Vagina (tissue), 2 donors: ENCODE results near the gene USP40. TPM values are rescaled to one million over a fixed set of nuclear protein-coding genes. Genes with fewer than 3 reads are reported as not detected.
A peak's percentile ranks its signal among the peaks of the same experiment; 100 is the strongest.

Experiments
- DNase-seq, 2 donors: peaks; one replicate each; pipeline ENCODE4 v3.0.0-alpha.2; 2017; ENCODE audit errors: extremely low spot score in 2 of 2
- H3K27ac ChIP-seq: fragments of 200-600 bp; sonication (generic); one replicate; pipeline ENCODE4 v1.5.1; 2019
- H3K27me3 ChIP-seq: fragments of 200-600 bp; sonication (generic); one replicate; pipeline ENCODE4 v1.5.1; 2019
- H3K36me3 ChIP-seq, 2 donors: fragments of 200-600 bp; sonication (generic); one replicate each; pipeline ENCODE4 v1.5.1; 2017 to 2019
- H3K4me1 ChIP-seq: fragments of 200-600 bp; sonication (generic); one replicate; pipeline ENCODE4 v1.5.1; 2019
- H3K4me3 ChIP-seq, 2 donors: fragments of 200-600 bp; sonication (generic); 1 replicate in 1 of 2; 2 replicates in 1 of 2; pipeline ENCODE4 v1.5.1; 2016 to 2019
- H3K9me3 ChIP-seq: fragments of 200-600 bp; sonication (generic); one replicate; pipeline ENCODE4 v1.5.1; 2019
- CTCF ChIP-seq, 3 experiments: fragments of 450-650 bp in 2 of 3; fragments of 200-600 bp in 1 of 3; sonication (generic) in 1 of 3; IDR thresholded peaks; one replicate each; pipeline ENCODE4 v1.5.1; 2017 to 2019; ENCODE audit warnings: antibody characterized with exemption in 3 of 3, mild to moderate bottlenecking in 2 of 3, moderate library complexity in 2 of 3
- POLR2A ChIP-seq, 2 donors: fragments of 450-650 bp; IDR thresholded peaks; one replicate each; pipeline ENCODE4 v1.6.1; 2017; ENCODE audit warnings: antibody characterized with exemption in 2 of 2, mild to moderate bottlenecking in 2 of 2, moderate library complexity in 2 of 2
- POLR2AphosphoS5 ChIP-seq, 2 donors: sonication (generic); formaldehyde crosslinking; IDR thresholded peaks; one replicate each; pipeline ENCODE4 v1.9.0; 2017; ENCODE audit warnings: antibody characterized with exemption in 2 of 2, mild to moderate bottlenecking in 2 of 2, low read depth in 1 of 2; ENCODE audit not compliant: insufficient read depth in 1 of 2
- intact Hi-C: fragments of 100-400 bp; cut with DNase I; formaldehyde crosslinking; loops from one replicate; pipeline ENCODE4 v1.15.1; 2023
- total RNA-seq: library from RNA; depleted of rRNA; stranded (reverse); fragments of >200 nt; gene quantifications from one replicate; pipeline ENCODE4 v1.2.3, GENCODE V29; 2016

Gene USP40
- total RNA-seq, 1 donor from 2014 or later, result 50.1 TPM

- Histone ChIP-seq H3K27ac (no peak overlapping the region), H3K9me3 (no peaks in the 10 kb centered on the region), H3K27me3 (no peaks in the 10 kb centered on the region), H3K4me1 (no peaks in the 10 kb centered on the region), H3K4me3 (no peak overlapping the region), H3K36me3 (peaks cover 0 to 26% of the 10 kb centered on the region in 2 donors)
- TF ChIP-seq POLR2AphosphoS5 (IDR thresholded peaks at IDR 0.05; ENCODE audit: insufficient read depth in 1 of 2, low read depth in 1 of 2) (no peak), CTCF (IDR thresholded peaks at IDR 0.05) (no peak), POLR2A (IDR thresholded peaks at IDR 0.05) (no peak)
- no peak for DNase-seq
- intact Hi-C loops, result no loop called here
Measured at GRCh38 chr2:233436691-233437438, 129.7 kb downstream of the USP40 start.

- H3K27ac ChIP-seq, result no peak overlapping the region
- H3K27me3 ChIP-seq, result no peaks in the 10 kb centered on the region
- TF ChIP-seq POLR2A (IDR thresholded peaks at IDR 0.05) (no peak), POLR2AphosphoS5 (IDR thresholded peaks at IDR 0.05; ENCODE audit: insufficient read depth in 1 of 2, low read depth in 1 of 2) (no peak), CTCF (IDR thresholded peaks at IDR 0.05) (no peak)
- intact Hi-C loops, result no loop called here
- H3K4me1 ChIP-seq, result no peaks in the 10 kb centered on the region
- H3K36me3 ChIP-seq, result peaks cover 0 to 26% of the 10 kb centered on the region in 2 donors
- H3K4me3 ChIP-seq, result no peak overlapping the region
- no peaks in the 10 kb centered on the region for H3K9me3 ChIP-seq
- no peak for DNase-seq
Measured at GRCh38 chr2:233436191-233436581, 130.4 kb downstream of the USP40 start.

DNA sequence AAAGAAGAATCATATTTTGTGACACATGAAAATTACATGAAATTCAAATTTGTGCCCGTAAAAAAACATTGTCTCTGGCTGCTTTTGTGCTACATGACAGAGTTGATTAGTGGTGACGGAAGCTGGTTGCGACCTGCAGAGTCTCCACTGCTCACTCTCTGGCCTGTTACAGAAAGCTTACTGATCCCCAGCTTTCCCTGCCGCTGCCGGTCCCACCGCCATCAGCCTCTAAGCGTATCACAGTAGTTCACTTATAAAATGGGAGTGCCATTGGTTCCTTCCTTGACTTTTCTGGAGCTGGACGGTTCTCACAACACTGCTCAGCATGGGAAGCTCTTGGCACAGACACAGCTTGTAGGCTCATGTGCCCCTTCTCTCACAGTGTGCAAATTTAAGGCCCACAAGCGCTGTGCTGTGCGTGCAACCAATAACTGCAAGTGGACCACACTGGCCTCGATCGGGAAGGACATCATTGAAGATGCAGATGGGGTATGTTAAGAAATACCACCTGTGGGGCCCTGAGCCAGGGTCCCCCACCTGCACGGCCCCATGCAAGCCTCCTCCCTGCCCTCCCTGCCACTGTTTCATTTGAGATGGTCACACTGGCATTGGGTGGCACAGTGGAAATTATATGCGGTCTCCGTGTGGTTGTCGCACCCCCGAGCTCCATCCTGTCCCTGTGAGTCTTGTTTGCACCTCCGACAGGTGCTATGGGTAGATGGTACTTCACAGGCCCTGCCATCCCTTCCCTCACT is 131.0 kb downstream of the USP40 start:
- H3K36me3 ChIP-seq, result peaks cover 0 to 26% of the 10 kb centered on the region in 2 donors
- H3K9me3 ChIP-seq, result no peaks in the 10 kb centered on the region
- intact Hi-C loops, result no loop called here
- no peak overlapping the region for H3K27ac ChIP-seq
- no peak for TF ChIP-seq CTCF (IDR thresholded peaks at IDR 0.05)
- no peak for TF ChIP-seq POLR2A (IDR thresholded peaks at IDR 0.05)
- TF ChIP-seq POLR2AphosphoS5 (IDR thresholded peaks at IDR 0.05; ENCODE audit: insufficient read depth in 1 of 2, low read depth in 1 of 2), result no peak
- peak in 1 of 2 donors; percentile 79 for DNase-seq
- H3K4me1 ChIP-seq, result no peaks in the 10 kb centered on the region
- H3K4me3 ChIP-seq, result no peak overlapping the region
- H3K27me3 ChIP-seq, result no peaks in the 10 kb centered on the region

- TF ChIP-seq CTCF (IDR thresholded peaks at IDR 0.05) (no peak), POLR2A (IDR thresholded peaks at IDR 0.05) (no peak), POLR2AphosphoS5 (IDR thresholded peaks at IDR 0.05; ENCODE audit: insufficient read depth in 1 of 2, low read depth in 1 of 2) (no peak)
- Histone ChIP-seq H3K36me3 (peaks cover 0 to 26% of the 10 kb centered on the region in 2 donors), H3K27me3 (no peaks in the 10 kb centered on the region), H3K4me3 (no peak overlapping the region), H3K27ac (no peak overlapping the region), H3K9me3 (no peaks in the 10 kb centered on the region), H3K4me1 (peaks cover under 1% of the 10 kb centered on the region)
- DNase-seq, result peak in 1 of 2 donors; percentile 28
- intact Hi-C loops, result no loop called here
Measured at GRCh38 chr2:233434666-233435330, 131.8 kb downstream of the USP40 start.
